22Rv1 (cell line): ENCODE data around the gene MAP4K3.

Experiments used
- ZFX ChIP-seq: fragments of 450-650 bp; IDR thresholded peaks from 2 replicates; pipeline ENCODE4 v1.6.1; 2017; ENCODE audit warnings: antibody characterized with exemption, borderline replicate concordance
- TF ChIP-seq, protein P1 (sequence below): fragments of 450-650 bp; IDR thresholded peaks from 2 replicates; pipeline ENCODE4 v1.5.1; 2017; ENCODE audit warnings: mild to moderate bottlenecking

DNA sequence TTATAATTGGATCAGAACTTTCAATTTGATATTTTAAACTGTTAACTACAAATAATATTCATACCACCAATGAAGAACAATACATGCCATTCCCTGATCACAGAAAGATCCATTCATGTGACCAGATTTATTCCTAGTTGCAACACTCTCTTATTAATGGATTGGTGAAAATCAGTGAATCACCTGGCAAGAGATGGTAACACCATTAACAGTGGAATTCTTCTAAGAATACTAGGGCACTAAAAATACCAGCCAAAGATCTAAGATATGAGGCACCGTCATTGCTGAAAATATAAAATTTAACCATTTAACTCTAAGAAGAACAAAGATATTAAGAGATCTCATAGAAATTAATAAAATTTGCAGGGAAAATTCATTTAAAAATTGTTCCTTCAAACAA is 58.1 kb downstream of the MAP4K3 start:
- TF ChIP-seq, protein P1, sequence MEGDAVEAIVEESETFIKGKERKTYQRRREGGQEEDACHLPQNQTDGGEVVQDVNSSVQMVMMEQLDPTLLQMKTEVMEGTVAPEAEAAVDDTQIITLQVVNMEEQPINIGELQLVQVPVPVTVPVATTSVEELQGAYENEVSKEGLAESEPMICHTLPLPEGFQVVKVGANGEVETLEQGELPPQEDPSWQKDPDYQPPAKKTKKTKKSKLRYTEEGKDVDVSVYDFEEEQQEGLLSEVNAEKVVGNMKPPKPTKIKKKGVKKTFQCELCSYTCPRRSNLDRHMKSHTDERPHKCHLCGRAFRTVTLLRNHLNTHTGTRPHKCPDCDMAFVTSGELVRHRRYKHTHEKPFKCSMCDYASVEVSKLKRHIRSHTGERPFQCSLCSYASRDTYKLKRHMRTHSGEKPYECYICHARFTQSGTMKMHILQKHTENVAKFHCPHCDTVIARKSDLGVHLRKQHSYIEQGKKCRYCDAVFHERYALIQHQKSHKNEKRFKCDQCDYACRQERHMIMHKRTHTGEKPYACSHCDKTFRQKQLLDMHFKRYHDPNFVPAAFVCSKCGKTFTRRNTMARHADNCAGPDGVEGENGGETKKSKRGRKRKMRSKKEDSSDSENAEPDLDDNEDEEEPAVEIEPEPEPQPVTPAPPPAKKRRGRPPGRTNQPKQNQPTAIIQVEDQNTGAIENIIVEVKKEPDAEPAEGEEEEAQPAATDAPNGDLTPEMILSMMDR = no peak
- no peak for TF ChIP-seq ZFX
